ENCODE data around the gene MOB1A. TPM values are rescaled to one million over a fixed set of nuclear protein-coding genes. Genes with fewer than 3 reads are reported as not detected.
"Not testable (repeated sequence)": the region's sequence is repeated elsewhere in the genome, so short reads cannot be mapped to it uniquely, and the experiment has no call there.

MOB1A gene
- total RNA-seq, 1 experiment from 2014 or later, result 88.2 TPM

GRCh38 chr2:74216642-74217041 is 38.0 kb upstream of the MOB1A start:
- Mint-ChIP-seq H3K4me3 (no peak overlapping the region), H3K27me3 (ENCODE audit: low read depth) (no peaks in the 10 kb centered on the region), H3K4me1 (0 out of 2 replicates have a peak, but pooled peaks cover 3% of the 10 kb centered on the region), H3K36me3 (peaks cover 67% of the 10 kb centered on the region), H3K9me3 (no peaks in the 10 kb centered on the region), H3K27ac (no peak overlapping the region)
- no peak for TF ChIP-seq ZNF138 (CRISPR knock-in tag; conservative IDR thresholded peaks at IDR 0.05)
- 0 out of 2 replicates have a peak, but pooled peaks have one; percentile 40 for TF ChIP-seq ZNF121 (CRISPR knock-in tag; IDR thresholded peaks at IDR 0.05)
- ATAC-seq (no peak), DNase-seq (ENCODE audit: low spot score) (no peak)
- ChIA-PET POLR2A (interaction anchor here (1.7 to 2.2 kb wide), 2 partner anchors 9 to 17 kb away, joined by 4 to 6 read pairs; no protein-coding TSS in a partner anchor), CTCF (no interaction called here)

DNA sequence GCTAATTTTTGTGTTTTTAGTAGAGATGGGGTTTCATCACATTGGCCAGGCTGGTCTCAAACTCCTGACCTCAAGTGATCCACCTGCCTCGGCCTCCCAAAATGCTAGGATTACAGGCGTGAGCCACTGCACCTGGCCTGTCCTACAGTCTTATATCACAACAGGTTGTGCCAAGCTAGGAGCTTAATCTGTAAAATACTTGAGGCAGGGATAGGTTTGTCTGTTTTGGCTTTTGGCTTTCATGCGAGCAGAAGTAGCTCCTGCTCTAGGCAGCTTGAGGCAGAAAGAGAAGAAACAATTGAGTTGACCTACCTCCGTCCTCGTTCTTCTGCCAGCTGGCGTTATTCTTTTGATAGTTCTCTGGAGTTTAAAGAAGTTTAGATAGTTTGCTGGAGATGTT is 37.1 kb upstream of the MOB1A start:
- H3K27ac Mint-ChIP-seq; H3K4me3 Mint-ChIP-seq; H3K4me1 Mint-ChIP-seq; ATAC-seq; H3K27me3 Mint-ChIP-seq (ENCODE audit: low read depth); DNase-seq (ENCODE audit: low spot score); H3K9me3 Mint-ChIP-seq; CTCF ChIA-PET: not testable (repeated sequence)
- POLR2A ChIA-PET, result interaction anchor here (0.5 kb wide), 1 partner anchor 253 kb away, joined by 3 read pairs; no protein-coding TSS in a partner anchor
- peaks cover 70% of the 10 kb centered on the region for H3K36me3 Mint-ChIP-seq

DNA sequence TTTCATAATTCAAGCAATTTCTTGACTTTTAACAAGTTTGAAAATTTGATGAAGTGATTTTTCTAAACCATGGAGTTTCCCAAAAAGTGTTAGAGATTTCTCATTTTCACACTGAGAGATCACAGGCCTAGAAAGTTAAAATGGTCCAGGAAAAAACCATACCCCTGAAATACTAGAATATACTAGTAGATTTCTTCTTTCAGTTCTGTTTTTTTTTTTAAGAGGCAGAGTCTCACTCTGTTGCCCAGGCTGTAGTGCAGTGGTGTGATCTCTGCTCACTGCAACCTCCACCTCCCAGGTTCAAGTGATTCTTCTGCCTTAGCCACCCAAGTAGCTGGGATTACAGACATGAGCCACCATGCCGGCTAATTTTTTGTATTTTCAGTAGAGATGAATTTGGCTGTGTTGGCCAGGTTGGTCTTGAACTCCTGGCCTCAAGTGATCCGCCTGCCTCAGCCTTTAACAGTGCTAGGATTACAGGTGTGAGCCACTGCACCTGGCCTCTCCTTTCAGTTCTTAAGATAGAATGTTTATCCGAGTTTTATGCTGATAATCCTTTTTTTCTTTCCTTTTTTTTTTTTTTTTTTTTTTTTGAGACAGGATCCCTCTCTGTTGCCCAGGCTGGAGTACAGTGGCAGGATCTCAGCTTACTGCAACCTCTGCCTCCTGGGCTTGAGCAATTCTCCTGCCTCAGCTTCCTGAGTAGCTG is 34.2 kb upstream of the MOB1A start:
- Mint-ChIP-seq H3K27me3 (ENCODE audit: low read depth) (no peaks in the 10 kb centered on the region), H3K27ac (no peak overlapping the region), H3K36me3 (peaks cover 83% of the 10 kb centered on the region), H3K4me3 (no peak overlapping the region), H3K9me3 (no peaks in the 10 kb centered on the region), H3K4me1 (no peaks in the 10 kb centered on the region)
- ATAC-seq (no peak), DNase-seq (ENCODE audit: low spot score) (no peak)
- ChIA-PET POLR2A (interaction anchor here (0.7 kb wide), 2 partner anchors 18 to 59 kb away, joined by 3 to 5 read pairs; no protein-coding TSS in a partner anchor), CTCF (no interaction called here)
- TF ChIP-seq ATF3 (CRISPR knock-in tag; conservative IDR thresholded peaks at IDR 0.05) (no peak), ZNF423 (CRISPR knock-in tag; IDR thresholded peaks at IDR 0.05) (no peak), CBFB (CRISPR knock-in tag; IDR thresholded peaks at IDR 0.05; ENCODE audit: low read depth) (no peak)

DNA sequence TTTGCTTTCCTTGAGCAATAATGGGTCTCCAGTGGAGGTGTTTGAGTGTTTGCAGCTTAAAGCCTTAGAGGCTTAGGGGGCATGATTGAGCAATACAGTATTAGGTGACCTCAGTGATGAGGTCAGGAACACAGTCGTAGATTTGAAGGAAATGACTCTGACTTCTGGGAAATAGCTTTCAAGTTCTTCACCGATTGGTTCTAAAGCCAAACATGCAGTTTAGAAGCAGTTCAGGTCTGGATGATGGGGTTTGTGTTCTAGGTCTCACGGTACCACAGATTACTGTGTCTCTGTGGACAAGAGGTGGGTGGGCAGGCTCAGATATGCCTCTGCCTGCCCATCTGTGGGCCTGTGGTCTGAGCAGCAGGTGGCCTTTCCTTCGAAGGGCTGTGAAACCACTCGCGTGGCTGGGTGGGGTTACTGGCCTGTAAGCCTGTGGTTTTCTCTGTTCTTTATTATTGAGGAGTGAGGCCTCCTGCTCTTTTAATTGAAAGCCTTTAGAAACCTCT is 27.6 kb upstream of the MOB1A start:
- peaks cover 65% of the 10 kb centered on the region for H3K36me3 Mint-ChIP-seq

DNA sequence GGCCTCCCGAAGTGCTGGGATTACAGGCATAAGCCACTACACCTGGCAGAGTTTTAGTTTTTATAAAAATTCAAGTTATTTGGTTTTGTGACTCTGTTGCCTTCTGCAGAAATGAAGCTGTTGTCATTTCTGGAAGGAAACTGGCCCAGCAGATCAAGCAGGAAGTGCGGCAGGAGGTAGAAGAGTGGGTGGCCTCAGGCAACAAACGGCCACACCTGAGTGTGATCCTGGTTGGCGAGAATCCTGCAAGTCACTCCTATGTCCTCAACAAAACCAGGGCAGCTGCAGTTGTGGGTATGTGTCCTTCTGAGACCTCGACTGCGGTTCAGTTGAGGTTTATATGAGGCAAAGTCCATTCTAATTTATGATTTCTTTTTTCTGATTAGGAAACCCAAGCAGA is 26.9 kb upstream of the MOB1A start:
- H3K27ac Mint-ChIP-seq, result peak overlapping the region; percentile 74
- POLR2A ChIA-PET, result no interaction called here
- CTCF ChIA-PET, result interaction anchor here (1.3 kb wide), 1 partner anchor 297 kb away, joined by 3 read pairs; no protein-coding TSS in a partner anchor
- TF ChIP-seq JUN (CRISPR knock-in tag; IDR thresholded peaks at IDR 0.05) (no peak), USF2 (CRISPR knock-in tag; IDR thresholded peaks at IDR 0.05) (no peak), EMX1 (CRISPR knock-in tag; IDR thresholded peaks at IDR 0.05) (no peak), AR (CRISPR knock-in tag; IDR thresholded peaks at IDR 0.05) (0 out of 2 replicates have a peak, but pooled peaks have one; percentile 11), CREB1 (CRISPR knock-in tag; IDR thresholded peaks at IDR 0.05) (no peak)
- peak overlapping the region; percentile 8; the same call in 1 of the 2 replicates for H3K4me3 Mint-ChIP-seq
- no peak for DNase-seq (ENCODE audit: low spot score)
- no peaks in the 10 kb centered on the region; the same call in 1 of the 2 replicates for H3K27me3 Mint-ChIP-seq (ENCODE audit: low read depth)
- H3K4me1 Mint-ChIP-seq, result peaks cover 48% of the 10 kb centered on the region
- H3K9me3 Mint-ChIP-seq, result no peaks in the 10 kb centered on the region
- no peak for ATAC-seq
- H3K36me3 Mint-ChIP-seq, result peaks cover 62% of the 10 kb centered on the region

More for the DNA sequence above, 27.6 kb upstream of the MOB1A start:
- H3K4me1 Mint-ChIP-seq, result peaks cover 42% of the 10 kb centered on the region
- peak overlapping the region; percentile 88 for H3K27ac Mint-ChIP-seq
- ATAC-seq, result no peak; the same call in 1 of the 2 replicates
- no peak for DNase-seq (ENCODE audit: low spot score)
- H3K4me3 Mint-ChIP-seq, result no peak overlapping the region
- ChIA-PET CTCF (interaction anchor here (1.3 kb wide), 1 partner anchor 298 kb away, joined by 3 read pairs; no protein-coding TSS in a partner anchor), POLR2A (interaction anchor here (1.2 to 2.1 kb wide), 2 partner anchors 12 to 15 kb away, joined by 3 to 6 read pairs; no protein-coding TSS in a partner anchor)
- no peaks in the 10 kb centered on the region; the same call in 1 of the 2 replicates for H3K27me3 Mint-ChIP-seq (ENCODE audit: low read depth)
- no peaks in the 10 kb centered on the region for H3K9me3 Mint-ChIP-seq
- TF ChIP-seq IRF2 (CRISPR knock-in tag; IDR thresholded peaks at IDR 0.05; ENCODE audit: borderline replicate concordance, low read depth), result no peak
- TF ChIP-seq GTF2I (CRISPR knock-in tag; conservative IDR thresholded peaks at IDR 0.05), result no peak
- TF ChIP-seq EMX1 (CRISPR knock-in tag; IDR thresholded peaks at IDR 0.05), result 0 out of 2 replicates have a peak, but pooled peaks have one; percentile 42
- TF ChIP-seq PRRX2 (CRISPR knock-in tag; IDR thresholded peaks at IDR 0.05), result 0 out of 2 replicates have a peak, but pooled peaks have one; percentile 41
